Measurements from ENCODE around the gene BEAN1.

Gene BEAN1, protein sequence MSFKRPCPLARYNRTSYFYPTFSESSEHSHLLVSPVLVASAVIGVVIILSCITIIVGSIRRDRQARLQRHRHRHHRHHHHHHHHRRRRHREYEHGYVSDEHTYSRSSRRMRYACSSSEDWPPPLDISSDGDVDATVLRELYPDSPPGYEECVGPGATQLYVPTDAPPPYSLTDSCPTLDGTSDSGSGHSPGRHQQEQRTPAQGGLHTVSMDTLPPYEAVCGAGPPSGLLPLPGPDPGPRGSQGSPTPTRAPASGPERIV

GRCh38 chr16:66427036-66427860, at the start of gene BEAN1:
TSS of gene BEAN1 (plus strand) at chr16:66427295. CDS start at chr16:66437677, 10,382 bp downstream.
- no peak for DNase-seq (ENCODE audit: low read depth)

GRCh38 chr16:66377324-66377723, 49.8 kb upstream of the BEAN1 start:
- DNase-seq (ENCODE audit: low read depth) = no peak

DNA sequence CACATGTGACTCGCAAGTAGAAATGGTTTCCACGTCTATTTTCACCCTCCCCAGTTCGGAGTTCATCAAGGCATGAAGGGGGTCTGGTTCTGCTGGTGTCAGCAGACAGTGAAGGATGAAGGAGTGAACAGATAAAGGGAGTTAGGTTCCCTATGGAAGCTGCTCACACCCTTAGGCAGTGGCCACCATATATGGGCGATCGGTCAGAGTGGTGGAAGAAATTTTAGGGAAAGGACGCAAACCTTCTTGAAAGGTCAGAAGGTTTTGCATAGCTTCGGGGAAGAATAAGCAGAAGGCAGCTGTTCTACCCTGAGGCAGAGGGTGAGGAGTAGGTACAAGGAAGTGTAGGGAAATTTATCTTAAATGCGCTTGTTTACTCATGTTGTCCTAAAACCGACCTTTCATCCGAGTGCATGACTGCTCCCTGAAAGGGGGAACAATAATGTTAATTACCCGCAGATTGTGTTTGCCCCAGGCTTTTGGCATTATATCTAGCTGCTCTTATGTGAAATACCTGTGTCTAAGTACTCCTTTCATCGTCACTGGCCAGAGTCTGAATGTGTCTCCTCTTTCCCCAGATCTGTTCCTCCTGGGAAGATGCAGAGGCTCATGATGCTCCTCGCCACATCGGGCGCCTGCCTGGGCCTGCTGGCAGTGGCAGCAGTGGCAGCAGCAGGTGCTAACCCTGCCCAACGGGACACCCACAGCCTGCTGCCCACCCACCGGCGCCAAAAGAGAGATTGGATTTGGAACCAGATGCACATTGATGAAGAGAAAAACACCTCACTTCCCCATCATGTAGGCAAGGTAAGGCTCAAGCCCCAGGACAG, 48.1 kb upstream of the BEAN1 start:
- no peak for DNase-seq (ENCODE audit: low read depth)

GRCh38 chr16:66379571-66379941, 47.5 kb upstream of the BEAN1 start:
- no peak for DNase-seq (ENCODE audit: low read depth)

- no peak for DNase-seq (ENCODE audit: low read depth)
Observed at GRCh38 chr16:66380421-66380820, 46.7 kb upstream of the BEAN1 start.

DNA sequence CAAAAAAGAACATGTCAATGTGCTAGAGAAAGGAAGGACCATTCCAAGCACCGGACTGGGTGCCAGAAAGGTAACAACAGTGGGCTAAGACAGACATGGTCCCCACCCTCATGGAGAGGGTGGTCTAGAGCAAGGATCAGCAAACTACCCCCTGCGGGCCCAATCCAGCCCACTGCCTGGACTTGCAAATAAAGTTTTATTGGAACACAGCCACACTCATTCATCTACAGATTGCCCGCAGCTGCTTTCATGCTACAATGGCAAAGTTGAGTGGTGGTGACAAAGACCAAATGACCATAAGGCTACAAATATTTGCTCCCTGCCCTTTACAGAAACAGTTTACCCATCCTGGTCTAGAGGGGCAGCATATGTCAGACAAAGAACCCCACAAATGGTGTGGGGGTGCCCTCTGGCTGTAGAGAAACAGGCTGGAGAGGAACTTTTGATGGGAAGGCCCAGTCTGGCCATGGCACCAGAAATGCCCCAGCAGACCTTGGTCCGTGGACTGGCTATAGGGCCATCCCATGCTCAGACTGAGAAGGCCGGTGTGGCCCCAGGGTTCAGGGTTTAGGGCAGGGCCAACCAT, 45.4 kb upstream of the BEAN1 start:
- DNase-seq (ENCODE audit: low read depth) = no peak

DNA sequence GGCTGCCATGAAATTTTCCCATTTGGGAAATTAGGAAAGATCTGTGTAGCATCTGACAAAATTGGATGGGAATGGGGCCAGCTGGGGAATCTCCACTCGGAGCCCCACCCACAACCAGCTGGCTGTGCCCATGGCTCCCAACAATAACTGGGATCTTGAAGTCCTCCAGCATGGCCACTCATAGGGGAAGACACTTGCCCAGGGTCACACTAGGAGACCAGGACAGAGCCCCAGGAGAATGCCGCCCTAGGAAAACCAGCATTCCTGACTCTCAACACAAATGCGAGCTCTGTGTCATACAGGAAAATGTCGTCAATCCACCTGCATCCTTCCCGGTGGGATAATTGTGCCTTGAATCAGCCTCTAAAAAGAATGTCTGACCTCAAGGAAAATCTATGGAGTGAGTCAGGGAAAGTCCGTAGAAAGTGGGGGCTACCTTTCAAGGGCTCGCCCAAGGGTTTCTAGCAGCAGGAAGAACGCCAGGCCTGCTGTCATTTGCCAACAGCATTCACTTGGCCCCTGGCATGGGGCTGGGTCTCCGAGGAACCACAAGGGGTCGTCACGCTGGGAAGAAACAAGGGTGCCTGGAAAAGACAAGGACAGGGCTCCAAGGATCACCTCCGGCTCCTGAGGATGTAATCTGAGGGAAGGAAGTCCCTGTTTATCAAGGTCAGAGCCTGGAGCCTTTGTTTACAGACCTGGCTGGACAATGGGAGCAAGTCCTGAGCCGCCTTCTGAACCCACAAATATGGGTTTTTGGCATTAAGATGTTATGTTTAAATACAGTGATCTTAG, 44.7 kb upstream of the BEAN1 start:
- DNase-seq (ENCODE audit: low read depth) = no peak

DNA sequence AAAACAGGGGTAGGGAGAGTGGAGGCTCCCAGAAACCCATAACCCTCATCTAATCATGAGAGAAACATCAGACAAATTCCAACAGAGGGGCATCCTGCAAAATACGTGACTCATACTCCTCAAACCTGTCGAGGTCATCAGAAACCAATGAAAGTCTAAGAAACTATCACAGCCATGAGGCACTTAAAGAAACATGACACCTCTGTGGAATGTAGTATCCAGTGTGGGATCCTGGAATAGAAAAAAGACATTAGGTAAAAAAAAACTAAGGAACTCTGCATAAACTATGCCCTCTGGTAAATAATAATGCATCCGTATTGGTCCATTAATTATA, 44.2 kb upstream of the BEAN1 start:
- no peak for DNase-seq (ENCODE audit: low read depth)

DNA sequence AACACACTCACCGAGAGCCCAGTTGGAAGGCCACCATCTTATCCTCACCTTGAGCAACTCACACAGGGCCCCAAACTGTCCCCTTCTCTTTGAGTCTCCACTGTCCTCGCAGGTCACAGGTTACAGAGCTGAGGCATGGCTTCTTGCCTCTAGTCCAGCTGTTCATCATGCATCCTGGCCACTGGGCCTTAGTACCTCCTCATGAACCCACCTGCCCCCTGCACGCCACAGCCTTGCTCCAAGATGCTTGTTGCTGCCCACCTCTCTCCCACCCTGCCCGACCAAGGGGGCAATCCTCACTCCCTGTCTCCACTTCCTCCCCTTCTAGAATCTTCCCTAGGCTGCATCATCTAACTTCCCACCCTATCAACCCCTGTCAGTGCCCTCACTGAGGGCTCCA, 43.5 kb upstream of the BEAN1 start:
- no peak for DNase-seq (ENCODE audit: low read depth)

DNA sequence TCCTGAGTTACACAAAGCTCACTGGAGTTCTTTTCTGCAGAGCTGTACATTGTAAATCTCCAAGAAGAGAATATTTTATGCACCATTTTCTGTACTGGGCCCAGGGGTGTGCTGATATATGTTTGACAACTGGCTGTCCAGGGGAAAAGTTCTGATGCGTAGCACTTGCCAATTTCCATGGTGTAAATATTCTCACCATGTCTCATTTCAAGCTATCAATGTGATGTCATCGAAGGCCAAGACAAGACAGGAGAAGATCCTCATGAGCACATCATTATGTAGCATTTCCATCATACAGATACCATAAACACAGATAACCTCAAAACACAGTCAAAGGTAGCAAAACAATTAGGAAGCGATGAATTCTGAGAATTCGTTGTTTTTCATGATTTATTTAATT, 41.7 kb upstream of the BEAN1 start:
- DNase-seq (ENCODE audit: low read depth) = no peak

- no peak for DNase-seq (ENCODE audit: low read depth)
Observed at GRCh38 chr16:66386629-66387622, 40.2 kb upstream of the BEAN1 start.

GRCh38 chr16:66387817-66388332, 39.2 kb upstream of the BEAN1 start:
- DNase-seq (ENCODE audit: low read depth) = no peak

DNA sequence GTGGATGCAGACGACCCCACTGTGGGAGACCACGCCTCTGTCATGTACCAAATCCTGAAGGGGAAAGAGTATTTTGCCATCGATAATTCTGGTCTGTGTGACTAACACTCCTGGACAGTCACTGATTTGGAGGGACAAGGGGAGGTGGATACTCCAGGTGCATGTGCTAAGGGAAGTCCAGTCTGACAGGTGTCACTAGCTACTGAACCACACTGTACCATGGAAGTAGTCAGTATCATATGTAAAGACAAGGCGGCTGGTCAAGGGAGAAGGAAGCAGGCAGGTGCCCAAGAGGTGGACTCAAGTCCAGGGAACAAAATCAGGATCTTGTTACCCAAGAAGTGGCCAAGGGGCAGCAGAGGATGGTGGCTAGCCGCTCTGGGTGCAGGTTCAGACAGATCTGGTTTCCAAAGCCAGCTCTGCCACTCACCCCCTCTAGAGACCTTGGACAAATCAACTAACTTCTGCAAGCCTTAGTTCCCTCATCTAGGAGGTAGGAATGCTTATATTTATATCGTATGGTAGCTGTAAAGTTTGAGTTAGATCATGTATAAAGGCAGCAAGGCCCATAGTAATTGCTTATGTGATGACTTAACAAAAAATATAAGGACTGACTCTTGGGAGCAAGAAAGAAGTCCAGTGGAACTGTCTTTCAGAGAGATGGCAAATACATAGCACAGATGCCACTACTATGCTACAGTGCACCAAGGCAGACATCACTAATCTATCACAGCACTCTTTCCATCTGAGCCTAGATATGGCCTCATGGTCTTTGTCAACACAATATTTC, 38.5 kb upstream of the BEAN1 start:
- DNase-seq (ENCODE audit: low read depth) = no peak

DNA sequence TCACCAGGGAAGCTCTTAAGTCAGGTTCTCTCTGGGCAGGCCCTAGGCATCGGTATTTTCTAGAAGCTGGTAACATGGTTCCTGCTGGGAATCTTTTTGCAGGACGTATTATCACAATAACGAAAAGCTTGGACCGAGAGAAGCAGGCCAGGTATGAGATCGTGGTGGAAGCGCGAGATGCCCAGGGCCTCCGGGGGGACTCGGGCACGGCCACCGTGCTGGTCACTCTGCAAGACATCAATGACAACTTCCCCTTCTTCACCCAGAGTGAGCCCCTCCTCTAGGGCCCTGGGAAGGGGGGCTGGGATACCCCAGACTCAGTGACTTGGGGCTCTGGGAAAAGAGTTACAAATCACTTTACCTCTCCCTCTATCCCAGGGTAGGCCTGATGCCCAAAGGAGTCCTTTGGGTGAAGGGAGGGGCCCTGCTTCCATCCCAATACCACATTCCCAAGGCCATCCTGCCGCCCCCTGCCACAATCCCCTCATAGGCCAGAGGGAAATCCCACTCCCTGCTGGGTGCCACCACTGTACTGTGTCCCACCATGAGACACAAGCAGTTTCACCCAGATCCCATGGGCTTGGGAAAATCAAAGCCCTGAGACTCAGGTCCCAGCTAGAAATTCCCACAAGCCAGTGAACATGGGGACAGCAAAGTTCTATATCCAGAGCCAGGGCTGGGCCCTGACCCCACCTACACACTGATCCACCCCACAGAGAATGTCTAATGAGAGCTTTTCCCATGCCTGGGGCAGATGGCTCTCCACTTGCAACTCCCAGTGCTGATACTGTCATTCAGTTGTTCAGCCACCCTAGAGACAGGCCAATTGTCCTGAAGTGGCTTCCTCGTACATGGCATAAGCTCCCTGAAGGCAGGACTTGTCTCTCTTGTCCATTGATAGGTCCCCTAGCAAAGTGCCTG, 37.6 kb upstream of the BEAN1 start:
- DNase-seq (ENCODE audit: low read depth) = no peak

- DNase-seq (ENCODE audit: low read depth) = no peak
Observed at GRCh38 chr16:66390346-66391108, 36.6 kb upstream of the BEAN1 start.

- DNase-seq (ENCODE audit: low read depth) = no peak
Observed at GRCh38 chr16:66391726-66392670, 35.1 kb upstream of the BEAN1 start.

Data from stimulated activated CD8-positive, alpha-beta memory T cell treated with anti-CD3 and anti-CD28 coated beads, Interleukin-7, amount 100 ng/mL, for 24 hours (primary cell).